ENCODE results near the gene COL18A1. TPM values are rescaled to one million over a fixed set of nuclear protein-coding genes. Genes with fewer than 3 reads are reported as not detected.

COL18A1 gene
- total and polyA plus RNA-seq, 5 donors from 2014 or later: 0.29 to 2.7 (median 1.3) TPM

GRCh38 chr21:45496151-45496967, 91.4 kb downstream of the COL18A1 start:
- Histone ChIP-seq H3K36me3 (ENCODE audit: control insufficient read depth, insufficient read depth, low read length) (no peaks in the 10 kb centered on the region), H3K4me1 (ENCODE audit: control insufficient read depth, insufficient read depth, low read length, poor library complexity, severe bottlenecking) (no peaks in the 10 kb centered on the region), H3K27me3 (ENCODE audit: control insufficient read depth, insufficient read depth, low read length) (no peaks in the 10 kb centered on the region), H3K27ac (ENCODE audit: insufficient read depth, low read length, poor library complexity, severe bottlenecking) (no peak overlapping the region), H3K9me3 (ENCODE audit: control insufficient read depth in 2 of 2, low read length in 2 of 2) (no peaks in the 10 kb centered on the region), H3K4me3 (ENCODE audit: low read depth, low read length) (no peak overlapping the region)
- Mint-ChIP-seq H3K4me1 (peaks cover 0 to 7% (median 4%) of the 10 kb centered on the region in 4 donors), H3K27me3 (no peaks in the 10 kb centered on the region), H3K9me3 (peaks cover 0 to 6% (median 0%) of the 10 kb centered on the region in 7 donors), H3K4me3 (no peak overlapping the region), H3K36me3 (peaks cover 4% of the 10 kb centered on the region), H3K27ac (no peak overlapping the region)
- ATAC-seq (ENCODE audit: low read depth in 2 of 2) (no peak), DNase-seq (no peak)

- Mint-ChIP-seq H3K9me3 (peaks cover 0 to 6% (median 0%) of the 10 kb centered on the region in 7 donors), H3K27me3 (no peaks in the 10 kb centered on the region), H3K4me3 (no peak overlapping the region), H3K36me3 (peaks cover 4% of the 10 kb centered on the region), H3K27ac (no peak overlapping the region), H3K4me1 (peaks cover 0 to 7% (median 4%) of the 10 kb centered on the region in 4 donors)
- ATAC-seq (ENCODE audit: low read depth in 2 of 2) (no peak), DNase-seq (no peak)
- Histone ChIP-seq H3K27me3 (ENCODE audit: control insufficient read depth, insufficient read depth, low read length) (no peaks in the 10 kb centered on the region), H3K4me1 (ENCODE audit: control insufficient read depth, insufficient read depth, low read length, poor library complexity, severe bottlenecking) (no peaks in the 10 kb centered on the region), H3K4me3 (ENCODE audit: low read depth, low read length) (no peak overlapping the region), H3K9me3 (ENCODE audit: control insufficient read depth in 2 of 2, low read length in 2 of 2) (no peaks in the 10 kb centered on the region), H3K36me3 (ENCODE audit: control insufficient read depth, insufficient read depth, low read length) (no peaks in the 10 kb centered on the region), H3K27ac (ENCODE audit: insufficient read depth, low read length, poor library complexity, severe bottlenecking) (no peak overlapping the region)
Measured at GRCh38 chr21:45496968-45497845, 92.2 kb downstream of the COL18A1 start.

DNA sequence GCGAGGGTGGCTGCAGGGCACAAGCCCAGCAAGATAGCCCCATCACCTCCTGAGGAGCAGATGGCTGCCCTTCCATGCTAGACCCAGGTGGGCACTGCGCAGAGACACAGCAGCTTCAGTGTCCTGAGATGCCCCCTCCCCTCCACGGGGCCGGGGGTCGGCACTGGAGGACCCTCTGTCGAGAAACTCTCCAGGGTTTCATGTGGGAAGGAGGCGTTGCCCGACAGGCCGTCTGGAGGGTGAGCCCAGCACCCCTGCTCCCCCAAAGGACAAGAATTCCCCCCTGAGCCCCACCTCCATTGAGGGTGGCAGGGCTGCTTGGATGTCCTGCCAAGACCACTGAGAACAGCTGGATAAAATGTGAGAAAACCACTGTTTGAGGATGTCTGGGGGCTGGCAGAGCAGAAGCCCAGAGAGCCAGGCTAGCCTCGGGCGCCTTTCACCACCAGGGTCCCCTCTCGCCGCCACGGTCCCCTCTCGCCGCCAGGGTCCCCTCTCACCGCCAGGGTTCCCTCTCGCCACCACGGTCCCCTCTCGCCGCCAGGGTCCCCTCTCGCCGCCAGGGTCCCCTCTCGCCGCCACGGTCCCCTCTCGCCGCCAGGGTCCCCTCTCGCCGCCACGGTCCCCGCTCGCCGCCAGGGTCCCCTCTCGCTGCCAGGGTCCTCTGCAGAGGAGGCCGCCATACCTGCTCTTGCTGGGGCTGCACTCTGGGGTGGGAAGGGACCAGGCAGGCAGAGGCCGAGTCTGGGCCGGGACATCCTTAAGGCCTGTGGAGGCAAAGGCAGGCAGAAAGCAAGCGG, 93.1 kb downstream of the COL18A1 start:
- Mint-ChIP-seq H3K36me3 (peaks cover 4% of the 10 kb centered on the region), H3K4me1 (peaks cover 0 to 7% (median 4%) of the 10 kb centered on the region in 4 donors), H3K27ac (no peak overlapping the region), H3K9me3 (peaks cover 0 to 6% (median 0%) of the 10 kb centered on the region in 7 donors), H3K4me3 (no peak overlapping the region), H3K27me3 (no peaks in the 10 kb centered on the region)
- no peaks in the 10 kb centered on the region for H3K4me1 ChIP-seq (ENCODE audit: control insufficient read depth, insufficient read depth, low read length, poor library complexity, severe bottlenecking)
- ATAC-seq (ENCODE audit: low read depth in 2 of 2) (no peak), DNase-seq (no peak)
- no peaks in the 10 kb centered on the region for H3K27me3 ChIP-seq (ENCODE audit: control insufficient read depth, insufficient read depth, low read length)
- H3K4me3 ChIP-seq (ENCODE audit: low read depth, low read length): no peak overlapping the region
- H3K36me3 ChIP-seq (ENCODE audit: control insufficient read depth, insufficient read depth, low read length): no peaks in the 10 kb centered on the region
- H3K27ac ChIP-seq (ENCODE audit: insufficient read depth, low read length, poor library complexity, severe bottlenecking): no peak overlapping the region
- H3K9me3 ChIP-seq (ENCODE audit: control insufficient read depth in 2 of 2, low read length in 2 of 2): no peaks in the 10 kb centered on the region

DNA sequence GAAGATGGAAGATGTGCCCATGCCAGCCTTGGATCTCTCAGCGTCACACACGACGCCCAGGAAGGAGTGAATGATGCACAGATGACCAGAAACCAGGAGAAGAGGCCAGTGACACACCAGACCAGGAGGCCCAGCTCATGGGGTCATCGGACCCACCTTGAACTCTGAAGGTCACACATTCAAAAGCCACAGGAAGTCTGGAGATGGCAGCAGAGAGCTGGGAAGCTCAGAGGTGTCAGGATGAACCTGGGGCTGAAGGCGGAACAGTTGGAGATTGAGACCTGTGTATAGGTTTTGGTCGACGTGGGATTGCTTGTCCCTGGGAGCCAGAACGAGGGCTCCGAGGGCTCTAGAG, 93.7 kb downstream of the COL18A1 start:
- no peak for ATAC-seq (ENCODE audit: low read depth in 2 of 2)
- Histone ChIP-seq H3K27me3 (ENCODE audit: control insufficient read depth, insufficient read depth, low read length) (no peaks in the 10 kb centered on the region), H3K9me3 (ENCODE audit: control insufficient read depth in 2 of 2, low read length in 2 of 2) (no peaks in the 10 kb centered on the region), H3K4me3 (ENCODE audit: low read depth, low read length) (no peak overlapping the region), H3K36me3 (ENCODE audit: control insufficient read depth, insufficient read depth, low read length) (no peaks in the 10 kb centered on the region), H3K4me1 (ENCODE audit: control insufficient read depth, insufficient read depth, low read length, poor library complexity, severe bottlenecking) (no peaks in the 10 kb centered on the region), H3K27ac (ENCODE audit: insufficient read depth, low read length, poor library complexity, severe bottlenecking) (no peak overlapping the region)
- Mint-ChIP-seq H3K27ac (peak overlapping the region in 1 of 3 donors; percentile 81), H3K9me3 (peaks cover 0 to 6% (median 0%) of the 10 kb centered on the region in 7 donors), H3K27me3 (no peaks in the 10 kb centered on the region), H3K4me3 (no peak overlapping the region), H3K36me3 (peaks cover 4% of the 10 kb centered on the region), H3K4me1 (peaks cover 0 to 7% (median 4%) of the 10 kb centered on the region in 4 donors)
- no peak for DNase-seq

DNA sequence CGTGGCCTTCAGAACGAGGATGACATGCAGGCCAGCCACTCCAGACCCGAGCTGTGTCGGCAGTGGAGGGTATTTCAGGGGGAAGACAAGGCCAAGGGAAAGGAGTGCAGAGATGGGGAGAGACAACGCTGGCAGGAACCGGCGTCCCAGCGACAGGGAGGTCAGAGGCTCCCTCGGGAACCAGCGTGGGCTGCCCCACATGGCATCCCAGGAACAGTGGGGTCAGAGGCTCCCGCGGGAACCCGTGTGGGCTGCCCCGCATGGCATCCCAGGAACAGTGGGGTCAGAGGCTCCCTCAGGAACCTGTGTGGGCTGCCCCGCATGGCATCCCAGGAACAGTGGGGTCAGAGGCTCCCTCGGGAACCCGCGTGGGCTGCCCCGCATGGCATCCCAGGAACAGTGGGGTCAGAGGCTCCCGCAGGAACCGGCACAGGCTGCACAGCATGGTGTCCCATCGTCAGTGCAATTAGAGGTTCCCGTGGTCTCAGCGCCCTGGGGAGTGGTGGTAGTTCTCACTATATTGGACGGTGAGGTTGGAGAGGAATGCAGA, 94.3 kb downstream of the COL18A1 start:
- Mint-ChIP-seq H3K27ac (no peak overlapping the region), H3K27me3 (no peaks in the 10 kb centered on the region)
- no peak for DNase-seq

DNA sequence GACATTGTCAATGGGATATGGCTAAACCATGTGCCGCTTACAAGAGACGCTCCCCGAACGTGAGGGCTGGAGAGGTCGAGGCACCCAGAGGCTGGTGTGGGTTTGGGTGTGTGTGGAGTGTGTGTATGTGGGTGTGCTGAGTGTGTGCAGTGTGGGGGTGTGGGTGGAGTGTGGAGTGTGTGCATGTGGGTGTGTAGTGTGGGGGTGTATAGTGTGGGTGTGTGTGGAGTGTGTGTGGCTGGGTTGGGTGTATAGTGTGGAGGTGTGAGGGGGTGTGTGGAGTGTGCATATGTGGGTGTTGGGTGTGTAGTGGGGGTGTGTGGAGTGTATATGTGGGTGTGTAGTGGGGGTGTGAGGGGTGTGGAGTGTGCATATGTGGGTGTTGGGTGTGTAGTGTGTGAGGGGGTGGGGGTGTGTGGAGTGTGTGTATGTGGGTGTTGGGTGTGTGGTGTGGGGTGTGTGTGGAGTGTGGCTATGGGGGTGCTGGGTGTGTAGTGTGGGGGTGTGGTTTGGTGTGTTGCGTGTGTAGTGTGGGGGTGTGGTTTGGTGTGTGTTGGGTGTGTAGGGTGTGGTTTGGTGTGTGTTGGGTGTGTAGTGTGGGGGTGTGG, 95.1 kb downstream of the COL18A1 start:
- Histone ChIP-seq H3K9me3 (ENCODE audit: control insufficient read depth in 2 of 2, low read length in 2 of 2) (no peaks in the 10 kb centered on the region), H3K27ac (ENCODE audit: insufficient read depth, low read length, poor library complexity, severe bottlenecking) (no peak overlapping the region), H3K4me3 (ENCODE audit: low read depth, low read length) (no peak overlapping the region), H3K36me3 (ENCODE audit: control insufficient read depth, insufficient read depth, low read length) (no peaks in the 10 kb centered on the region), H3K4me1 (ENCODE audit: control insufficient read depth, insufficient read depth, low read length, poor library complexity, severe bottlenecking) (no peaks in the 10 kb centered on the region), H3K27me3 (ENCODE audit: control insufficient read depth, insufficient read depth, low read length) (no peaks in the 10 kb centered on the region)
- Mint-ChIP-seq H3K4me3 (peak overlapping the region in 1 of 4 donors; percentile 78), H3K4me1 (peaks cover 0 to 7% (median 4%) of the 10 kb centered on the region in 4 donors), H3K9me3 (peaks cover 0 to 6% (median 0%) of the 10 kb centered on the region in 7 donors), H3K27me3 (no peaks in the 10 kb centered on the region), H3K36me3 (peaks cover 4% of the 10 kb centered on the region), H3K27ac (peak overlapping the region in 1 of 3 donors; percentile 44)
- ATAC-seq (ENCODE audit: low read depth in 2 of 2) (no peak), DNase-seq (no peak)

More for the DNA sequence above, 94.3 kb downstream of the COL18A1 start:
- no peak overlapping the region for H3K27ac ChIP-seq (ENCODE audit: insufficient read depth, low read length, poor library complexity, severe bottlenecking)
- no peaks in the 10 kb centered on the region for H3K36me3 ChIP-seq (ENCODE audit: control insufficient read depth, insufficient read depth, low read length)
- no peak for ATAC-seq (ENCODE audit: low read depth in 2 of 2)
- Mint-ChIP-seq H3K4me3 (peak overlapping the region in 1 of 4 donors; percentile 31), H3K36me3 (peaks cover 4% of the 10 kb centered on the region), H3K9me3 (peaks cover 0 to 6% (median 0%) of the 10 kb centered on the region in 7 donors), H3K4me1 (peaks cover 0 to 7% (median 4%) of the 10 kb centered on the region in 4 donors)
- no peaks in the 10 kb centered on the region for H3K4me1 ChIP-seq (ENCODE audit: control insufficient read depth, insufficient read depth, low read length, poor library complexity, severe bottlenecking)
- no peaks in the 10 kb centered on the region for H3K9me3 ChIP-seq (ENCODE audit: control insufficient read depth in 2 of 2, low read length in 2 of 2)
- H3K4me3 ChIP-seq (ENCODE audit: low read depth, low read length): no peak overlapping the region
- no peaks in the 10 kb centered on the region for H3K27me3 ChIP-seq (ENCODE audit: control insufficient read depth, insufficient read depth, low read length)
